HepG2 (cell line): ENCODE measurements around the gene CACNA1C. TPM values are rescaled to one million over a fixed set of nuclear protein-coding genes. Genes with fewer than 3 reads are reported as not detected.

Experiments
- ATAC-seq: fragments of 200-7000 bp; cut with Tn5 transposase; 3 replicates; pipeline ENCODE4 v1.9.1; 2020; ENCODE audit warnings: mild to moderate bottlenecking, moderate library complexity
- BruUV-seq: library from RNA; stranded (reverse); fragments of 400-500 nt; replicated peaks from 2 replicates; lab custom pipeline; 2021; lab: Mats Ljungman, UMichigan
- CTCF ChIA-PET: fragments of 300-600 bp; formaldehyde crosslinking; extraction: SDS; loops from one replicate; lab custom pipeline; 2021; ENCODE audit warnings: low total read pairs, inconsistent platforms, low intra/inter-chr PET ratio; lab: Yijun Ruan, JAX
- POLR2A ChIA-PET: fragments of 350-600 bp; sonication (Branson Sonifier 250); formaldehyde crosslinking; loops from one replicate; lab custom pipeline; 2020; ENCODE audit warnings: antibody characterized with exemption, inconsistent platforms; lab: Yijun Ruan, JAX
- DNase-seq: peaks from one replicate; pipeline ENCODE4 v3.0.0-alpha.2; 2015; ENCODE audit warnings: low spot score
- FAIRE-seq: peaks from 3 replicates; lab custom pipeline; 2011; peaks lifted over from hg19 to GRCh38; lab: Jason Lieb, UNC
- H2AFZ ChIP-seq: one replicate; pipeline ENCODE4 v1.6.1; 2011; ENCODE audit warnings: low read length, inconsistent platforms
- H3K27ac ChIP-seq: fragments of 300-600 bp; 3 replicates; pipeline ENCODE4 v1.8.0; 2011; ENCODE audit warnings: mixed run types, mild to moderate bottlenecking, mixed read lengths, low read length, inconsistent platforms; ENCODE audit not compliant: insufficient read depth; ENCODE audit errors: extremely low read length
- H3K27me3 ChIP-seq, 2 experiments: fragments of 200-600 bp in 1 of 2; 2 replicates in 1 of 2; 3 replicates in 1 of 2; pipeline versions ENCODE4 v1.6.0 to v1.8.0; 2011; ENCODE audit warnings: low read length in 2 of 2, mild to moderate bottlenecking in 2 of 2, moderate library complexity in 2 of 2, inconsistent platforms in 1 of 2; ENCODE audit not compliant: insufficient read depth in 2 of 2, control insufficient read depth in 1 of 2
- H3K36me3 ChIP-seq, 2 experiments: fragments of 200-600 bp in 1 of 2; replicated peaks in 1 of 2; 2 replicates in 1 of 2; 3 replicates in 1 of 2; pipeline versions ENCODE4 v1.5.1 to v1.8.0; 2011; ENCODE audit warnings: low read length in 2 of 2, inconsistent platforms in 1 of 2; ENCODE audit not compliant: insufficient read depth in 2 of 2, control insufficient read depth in 1 of 2
- H3K4me1 ChIP-seq: 2 replicates; pipeline ENCODE4 v1.5.1; 2012; ENCODE audit warnings: low read length, inconsistent platforms; ENCODE audit not compliant: insufficient read depth
- H3K4me2 ChIP-seq: 2 replicates; pipeline ENCODE4 v1.6.0; 2011; ENCODE audit warnings: low read depth, low read length, inconsistent platforms
- H3K4me3 ChIP-seq, 3 experiments: fragments of 200-600 bp in 1 of 3; sonication (generic), shearing (Covaris generic) in 1 of 3; replicated peaks in 1 of 3; 2 replicates each; pipeline ENCODE4 v1.5.1; 2011 to 2016; ENCODE audit warnings: low read length in 3 of 3, inconsistent platforms in 2 of 3, low read depth in 2 of 3, mild to moderate bottlenecking in 2 of 3, control low read depth in 1 of 3, mixed read lengths in 1 of 3; ENCODE audit not compliant: insufficient read depth in 1 of 3
- H3K79me2 ChIP-seq: one replicate; pipeline ENCODE4 v1.6.1; 2011; ENCODE audit warnings: low read length, inconsistent platforms; ENCODE audit not compliant: insufficient read depth
- H3K9ac ChIP-seq: 2 replicates; pipeline ENCODE4 v1.6.0; 2011; ENCODE audit warnings: mild to moderate bottlenecking, low read depth, low read length, inconsistent platforms; ENCODE audit not compliant: insufficient read depth
- H3K9me3 ChIP-seq: 2 replicates; pipeline ENCODE4 v1.5.1; 2012; ENCODE audit warnings: mild to moderate bottlenecking, low read length
- H4K20me1 ChIP-seq: 2 replicates; pipeline ENCODE4 v1.6.0; 2011; ENCODE audit warnings: inconsistent platforms, mild to moderate bottlenecking, low read length, moderate library complexity; ENCODE audit not compliant: insufficient read depth
- GZF1 ChIP-seq: sonication (generic); formaldehyde crosslinking; IDR thresholded peaks from 2 replicates; pipeline ENCODE4 v1.5.1; 2020; ENCODE audit warnings: mild to moderate bottlenecking, missing genetic modification reagents
- IRF2 ChIP-seq: IDR thresholded peaks from 2 replicates; pipeline ENCODE4 v1.6.1; 2018; ENCODE audit warnings: missing genetic modification reagents, missing compliant biosample characterization
- ISX ChIP-seq: sonication (generic); formaldehyde crosslinking; conservative IDR thresholded peaks from 2 replicates; pipeline ENCODE4 v1.5.0; 2020; ENCODE audit warnings: missing genetic modification reagents
- LCORL ChIP-seq, 2 experiments: fragments of 450-650 bp in 1 of 2; sonication (generic) in 1 of 2; formaldehyde crosslinking in 1 of 2; IDR thresholded peaks; 2 replicates each; pipeline versions ENCODE4 v1.5.0 to v1.6.1; 2017 to 2020; ENCODE audit warnings: antibody characterized with exemption in 1 of 2, missing genetic modification reagents in 1 of 2
- MTERF4 ChIP-seq: sonication (generic); formaldehyde crosslinking; IDR thresholded peaks from 2 replicates; pipeline ENCODE4 v1.8.0; 2023; ENCODE audit warnings: mild to moderate bottlenecking, missing genetic modification reagents
- PRMT3 ChIP-seq: sonication (generic); formaldehyde crosslinking; IDR thresholded peaks from 2 replicates; pipeline ENCODE4 v1.8.1; 2022; ENCODE audit warnings: low read depth, mild to moderate bottlenecking, moderate library complexity, missing genetic modification reagents, borderline replicate concordance
- THRA ChIP-seq: sonication (generic); formaldehyde crosslinking; IDR thresholded peaks from 2 replicates; pipeline ENCODE4 v1.4.0; 2020; ENCODE audit warnings: missing genetic modification reagents, borderline replicate concordance
- ZFP91 ChIP-seq: sonication (generic); formaldehyde crosslinking; IDR thresholded peaks from 2 replicates; pipeline ENCODE4 v1.9.0; 2022; ENCODE audit warnings: missing genetic modification reagents, mild to moderate bottlenecking, borderline replicate concordance
- ZMYM2 ChIP-seq: sonication (generic); formaldehyde crosslinking; IDR thresholded peaks from 2 replicates; pipeline ENCODE4 v1.8.0; 2022; ENCODE audit warnings: mild to moderate bottlenecking, missing genetic modification reagents
- ZNF468 ChIP-seq: sonication (generic); formaldehyde crosslinking; IDR thresholded peaks from 2 replicates; pipeline ENCODE4 v1.8.0; 2022; ENCODE audit warnings: mild to moderate bottlenecking, moderate library complexity, missing genetic modification reagents
- ZNF784 ChIP-seq: sonication (generic); formaldehyde crosslinking; IDR thresholded peaks from 2 replicates; pipeline ENCODE4 v1.5.1; 2020; ENCODE audit warnings: missing genetic modification reagents, mild to moderate bottlenecking, borderline replicate concordance
- WGBS: methylation state at CpG from one replicate; pipeline ENCODE4 v1.1.6; 2017; ENCODE audit warnings: low lambda C conversion rate; 5-methylcytosine and 5-hydroxymethylcytosine counted together
- in situ Hi-C: cut with HindIII; loops from 2 replicates; pipeline ENCODE4 v1.10.0; 2017; ENCODE audit warnings: low pct_unique_long_range_greater_than_20kb; ENCODE audit not compliant: extremely low pct_ligation_motif_present
- intact Hi-C: fragments of 100-400 bp; cut with micrococcal nuclease; formaldehyde crosslinking; loops from one replicate; pipeline ENCODE4 v1.10.0; 2022; ENCODE audit not compliant: unreplicated experiment
- polyA plus RNA-seq, 8 experiments: library from polyadenylated mRNA; depleted of rRNA in 3 of 8; stranded (reverse) in 7 of 8; unstranded in 1 of 8; fragments of >200 nt; fragmentation: Illumina TruSeq in 4 of 8; extraction: Trizol in 4 of 8; gene quantifications; 2 replicates each; pipeline versions ENCODE4 v1.2.1 to v1.2.3, GENCODE V29; 2011 to 2016; ENCODE audit warnings: low read depth in 4 of 8, missing spikeins in 1 of 8, mixed read lengths in 1 of 8; ENCODE audit not compliant: insufficient read depth in 1 of 8
- total RNA-seq, 5 experiments: library from RNA; depleted of rRNA; stranded (reverse); fragments of >200 nt; fragmentation: Illumina TruSeq; extraction: Trizol; gene quantifications; 2 replicates each; pipeline ENCODE4 v1.2.3, GENCODE V29; 2016; ENCODE audit warnings: low read depth in 1 of 5

Gene CACNA1C
- total and polyA plus RNA-seq, 2 of the 13 experiments (the other 11 are each of a cell fraction or from before 2014, with no cell fraction given): not detected

- no peak overlapping the region for H3K9ac ChIP-seq
- no peak overlapping the region for H3K4me3 ChIP-seq
- H3K27me3 ChIP-seq: peaks cover 0 to 37% of the 10 kb centered on the region in 2 experiments; a peak in 3 of 5 replicates
- no peaks in the 10 kb centered on the region for H3K9me3 ChIP-seq
- H3K79me2 ChIP-seq: no peaks in the 10 kb centered on the region
- ATAC-seq: no peak
- no peaks in the 10 kb centered on the region for H3K4me1 ChIP-seq
- 27% methylated on average over 5 of the region's 5 CpGs for WGBS
- H3K36me3 ChIP-seq: no peaks in the 10 kb centered on the region
- no peak overlapping the region for H2AFZ ChIP-seq
- TF ChIP-seq ZMYM2 (CRISPR knock-in tag) (no peak), PRMT3 (CRISPR knock-in tag) (no peak), MTERF4 (no peak), ISX (no peak)
- TF ChIP-seq, all 625 proteins: peak for 0
- FAIRE-seq (no peak), DNase-seq (no peak)
- in situ Hi-C loops (no loop called here), intact Hi-C loops (no loop called here)
- Histone ChIP-seq H3K4me2 (no peak overlapping the region), H3K27ac (no peak overlapping the region), H4K20me1 (no peaks in the 10 kb centered on the region)
- ChIA-PET CTCF (no interaction called here), POLR2A (no interaction called here)
- no TSS peak for BruUV-seq
Observed at GRCh38 chr12:2118061-2118460, 65.3 kb downstream of the CACNA1C start.

GRCh38 chr12:2118481-2119255 lies 65.9 kb downstream of the CACNA1C start:
- no peak overlapping the region for H2AFZ ChIP-seq
- no peaks in the 10 kb centered on the region for H3K4me1 ChIP-seq
- H3K4me2 ChIP-seq: no peak overlapping the region
- H3K36me3 ChIP-seq: no peaks in the 10 kb centered on the region
- no peak overlapping the region for H3K4me3 ChIP-seq
- ChIA-PET CTCF (no interaction called here), POLR2A (no interaction called here)
- 33% methylated on average over 7 of the region's 12 CpGs for WGBS
- DNase-seq (no peak), FAIRE-seq (no peak), ATAC-seq (no peak)
- no peaks in the 10 kb centered on the region for H3K9me3 ChIP-seq
- no peaks in the 10 kb centered on the region for H3K79me2 ChIP-seq
- intact Hi-C loops (no loop called here), in situ Hi-C loops (no loop called here)
- H3K9ac ChIP-seq: no peak overlapping the region
- no peaks in the 10 kb centered on the region for H4K20me1 ChIP-seq
- BruUV-seq: no TSS peak
- H3K27me3 ChIP-seq: peaks cover 0 to 37% of the 10 kb centered on the region in 2 experiments; a peak in 3 of 5 replicates
- H3K27ac ChIP-seq: no peak overlapping the region
- TF ChIP-seq ZNF784 (no peak), LCORL (IDR thresholded peaks at IDR 0.05) (no peak), LCORL (CRISPR knock-in tag; IDR thresholded peaks at IDR 0.05) (no peak), IRF2 (no peak), ZNF468 (CRISPR knock-in tag) (no peak), GZF1 (no peak), THRA (no peak), ZFP91 (no peak)
